Bronchial epithelial cell (primary cell): Measurements from ENCODE around the gene ZNF805. TPM values are rescaled to one million over a fixed set of nuclear protein-coding genes. Genes with fewer than 3 reads are reported as not detected.
"Not testable (repeated sequence)": the region's sequence is repeated elsewhere in the genome, so short reads cannot be mapped to it uniquely, and the experiment has no call there.

Source experiments
- DNase-seq: peaks from one replicate; pipeline ENCODE4 v3.0.0-alpha.2; 2010; ENCODE audit warnings: low read depth
- FAIRE-seq: peaks from 2 replicates; lab custom pipeline; 2011; peaks lifted over from hg19 to GRCh38; lab: Jason Lieb, UNC
- H3K27me3 ChIP-seq: 2 replicates; pipeline ENCODE4 v1.5.1; 2011; ENCODE audit warnings: low read length; ENCODE audit not compliant: control insufficient read depth, insufficient read depth
- H3K36me3 ChIP-seq: 2 replicates; pipeline ENCODE4 v1.5.1; 2011; ENCODE audit warnings: low read length; ENCODE audit not compliant: control insufficient read depth, insufficient read depth
- H3K4me3 ChIP-seq: 2 replicates; pipeline ENCODE4 v1.5.1; 2011; ENCODE audit warnings: mild to moderate bottlenecking, low read depth, low read length, control low read depth
- total RNA-seq: library from RNA; depleted of rRNA; stranded (reverse); fragments of >200 nt; gene quantifications from 2 replicates; pipeline ENCODE4 v1.2.1, GENCODE V29; 2014
- TF ChIP-seq, protein P1 (sequence below): IDR thresholded peaks from 2 replicates; pipeline ENCODE4 v1.5.1; 2011; ENCODE audit warnings: mild to moderate bottlenecking, moderate library complexity, low read length, control low read depth, inconsistent platforms; ENCODE audit not compliant: insufficient read depth, severe bottlenecking

ZNF805 gene
- 21.9 and 27.9 TPM in 2 replicates for total RNA-seq

DNA sequence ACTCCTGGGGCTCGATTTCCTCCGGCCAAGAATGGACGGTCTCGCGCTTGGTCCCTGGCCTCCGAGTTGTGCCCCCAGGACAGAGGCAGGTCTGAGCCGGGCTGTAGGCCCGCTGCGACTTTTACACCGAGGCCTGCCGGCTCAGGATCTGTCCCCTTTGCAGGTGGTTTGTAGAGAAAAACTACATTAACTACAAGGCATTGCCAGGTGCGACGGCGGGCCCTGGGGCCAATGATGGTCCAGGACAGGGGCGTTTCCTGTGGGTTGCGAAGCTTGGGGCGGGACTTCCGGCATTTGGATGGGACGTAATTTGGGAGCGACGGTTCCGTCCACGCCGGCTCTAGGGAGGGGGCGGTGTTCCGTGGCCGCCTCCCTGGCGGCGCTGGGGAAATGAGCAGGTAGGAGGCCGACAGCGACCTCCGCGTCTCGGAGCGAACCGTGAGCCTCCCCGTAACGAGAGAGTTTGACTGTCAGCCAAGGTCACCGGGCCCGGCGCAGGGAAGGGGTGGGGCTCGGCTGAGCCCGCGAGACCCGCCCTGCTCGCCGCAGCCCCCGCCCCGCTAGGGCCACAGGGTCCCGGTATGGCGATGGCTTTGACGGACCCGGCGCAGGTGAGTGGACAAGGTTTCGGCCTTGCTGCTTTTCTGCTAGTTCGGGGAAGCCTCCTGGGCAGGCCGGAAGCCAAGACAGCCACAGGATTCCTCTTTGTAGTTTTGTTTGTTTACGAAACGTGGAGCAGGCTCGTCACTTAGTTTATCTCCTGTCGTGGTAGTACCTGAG lies at the start of gene ZNF805:
TSS of gene ZNF805 (plus strand) at position 322 of the 780 bp plus-strand sequence. CDS start at position 582, 260 bp downstream.
- TF ChIP-seq, protein P1, sequence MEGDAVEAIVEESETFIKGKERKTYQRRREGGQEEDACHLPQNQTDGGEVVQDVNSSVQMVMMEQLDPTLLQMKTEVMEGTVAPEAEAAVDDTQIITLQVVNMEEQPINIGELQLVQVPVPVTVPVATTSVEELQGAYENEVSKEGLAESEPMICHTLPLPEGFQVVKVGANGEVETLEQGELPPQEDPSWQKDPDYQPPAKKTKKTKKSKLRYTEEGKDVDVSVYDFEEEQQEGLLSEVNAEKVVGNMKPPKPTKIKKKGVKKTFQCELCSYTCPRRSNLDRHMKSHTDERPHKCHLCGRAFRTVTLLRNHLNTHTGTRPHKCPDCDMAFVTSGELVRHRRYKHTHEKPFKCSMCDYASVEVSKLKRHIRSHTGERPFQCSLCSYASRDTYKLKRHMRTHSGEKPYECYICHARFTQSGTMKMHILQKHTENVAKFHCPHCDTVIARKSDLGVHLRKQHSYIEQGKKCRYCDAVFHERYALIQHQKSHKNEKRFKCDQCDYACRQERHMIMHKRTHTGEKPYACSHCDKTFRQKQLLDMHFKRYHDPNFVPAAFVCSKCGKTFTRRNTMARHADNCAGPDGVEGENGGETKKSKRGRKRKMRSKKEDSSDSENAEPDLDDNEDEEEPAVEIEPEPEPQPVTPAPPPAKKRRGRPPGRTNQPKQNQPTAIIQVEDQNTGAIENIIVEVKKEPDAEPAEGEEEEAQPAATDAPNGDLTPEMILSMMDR = peak; percentile 32
- Histone ChIP-seq H3K4me3 (peak within 1 kb of the TSS; percentile 94), H3K36me3 (peaks cover 6% of the 10 kb centered on the region), H3K27me3 (no peaks in the 10 kb centered on the region)
- peak; percentile 85 for DNase-seq
- FAIRE-seq = no peak

GRCh38 chr19:57191141-57192076 lies 49.0 kb upstream of the ZNF805 start, which contains the start of gene ZNF264:
ZNF264 (plus strand) TSS chr19:57191500; CDS start chr19:57191914, 414 bp downstream.
- DNase-seq = peak; percentile 70
- TF ChIP-seq, protein P1 = peak; percentile 7
- FAIRE-seq = no peak
- H3K27me3 ChIP-seq = no peaks in the 10 kb centered on the region
- peak within 1 kb of the TSS; percentile 78 for H3K4me3 ChIP-seq
- H3K36me3 ChIP-seq = peaks cover 8% of the 10 kb centered on the region

GRCh38 chr19:57192077-57192420 lies 48.4 kb upstream of the ZNF805 start:
- H3K4me3 ChIP-seq = peak overlapping the region; percentile 78
- FAIRE-seq (no peak), DNase-seq (no peak)
- TF ChIP-seq, protein P1 = no peak
- peaks cover 9% of the 10 kb centered on the region for H3K36me3 ChIP-seq
- H3K27me3 ChIP-seq = no peaks in the 10 kb centered on the region

DNA sequence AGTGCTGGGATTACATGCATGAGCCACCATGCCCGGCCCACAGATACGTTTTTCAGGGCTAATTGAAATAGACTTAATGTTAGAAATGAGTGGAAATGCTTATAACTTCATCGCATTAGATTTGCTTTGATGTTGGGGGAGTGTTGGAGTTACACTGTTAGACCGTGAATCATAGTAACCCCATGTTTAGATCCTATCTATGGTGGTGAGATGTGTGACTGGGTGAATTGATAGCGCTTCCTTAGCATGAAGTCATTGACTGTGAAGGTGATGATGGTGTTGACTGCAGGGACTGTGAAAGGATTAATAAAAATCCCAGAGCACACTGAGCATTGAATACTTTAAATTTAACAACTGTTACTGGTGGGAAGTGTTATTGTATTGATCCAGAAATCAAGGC lies 47.4 kb upstream of the ZNF805 start:
- H3K4me3 ChIP-seq = no peak overlapping the region
- FAIRE-seq = no peak

GRCh38 chr19:57197874-57198273 lies 42.6 kb upstream of the ZNF805 start:
- H3K4me3 ChIP-seq, DNase-seq, FAIRE-seq, H3K27me3 ChIP-seq: not testable (repeated sequence)
- peaks cover 13% of the 10 kb centered on the region for H3K36me3 ChIP-seq

More for the DNA sequence above, 47.4 kb upstream of the ZNF805 start:
- TF ChIP-seq, protein P1 = no peak
- no peak for DNase-seq
- Histone ChIP-seq H3K36me3 (peaks cover 11% of the 10 kb centered on the region), H3K27me3 (no peaks in the 10 kb centered on the region)

DNA sequence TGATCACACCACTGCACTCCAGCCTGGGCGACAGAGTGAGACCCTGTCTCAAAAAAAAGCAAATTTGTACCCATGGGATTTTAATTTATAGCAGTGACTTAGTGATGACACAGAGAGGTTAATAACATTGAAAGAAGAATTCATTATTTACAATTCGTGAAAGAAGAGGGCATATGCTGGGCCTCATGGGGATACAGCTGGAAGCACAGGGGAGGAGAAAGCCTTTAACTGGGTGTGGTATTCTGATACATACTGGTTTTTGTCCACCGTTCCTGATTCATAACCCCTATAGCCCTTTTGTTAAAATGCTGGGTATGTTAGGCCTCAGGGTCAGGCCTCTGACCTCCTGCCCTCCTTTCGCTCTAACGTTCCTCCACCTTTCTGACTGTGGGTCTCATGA lies 38.3 kb upstream of the ZNF805 start:
- peaks cover 19% of the 10 kb centered on the region for H3K36me3 ChIP-seq
- no peak for FAIRE-seq
- TF ChIP-seq, protein P1 = no peak

More for the DNA sequence above, 38.3 kb upstream of the ZNF805 start:
- Histone ChIP-seq H3K4me3 (no peak overlapping the region), H3K27me3 (no peaks in the 10 kb centered on the region)
- no peak for DNase-seq
